GM19463 (cell line): ENCODE results near the gene RASAL3.
"Not testable (repeated sequence)": the region's sequence is repeated elsewhere in the genome, so short reads cannot be mapped to it uniquely, and the experiment has no call there.

Experiments
- ATAC-seq: cut with Tn5 transposase; IDR thresholded peaks from one replicate; pipeline ENCODE4 v1.9.1; 2021; ENCODE audit warnings: mild to moderate bottlenecking, moderate library complexity; ENCODE audit not compliant: unreplicated experiment

The RASAL3 gene

DNA sequence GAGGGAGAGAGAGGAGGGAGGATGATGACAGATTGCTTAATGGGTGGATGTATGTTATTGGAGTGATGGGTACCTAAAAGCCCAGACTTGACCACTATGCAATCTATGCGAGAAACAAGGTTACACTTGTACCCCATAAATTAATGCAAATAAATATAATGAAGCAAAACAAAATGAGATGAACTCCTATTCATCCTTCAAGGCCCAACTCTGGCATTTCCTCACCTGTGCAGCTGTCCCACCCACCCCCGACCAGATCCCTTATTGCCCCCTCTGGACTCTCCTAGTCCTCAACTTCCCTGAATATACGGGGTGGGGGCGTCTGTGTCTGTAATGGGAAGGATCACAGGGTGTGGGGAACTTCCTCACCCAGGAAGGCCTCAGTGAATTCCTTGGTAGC lies 10.8 kb upstream of the RASAL3 start:
- no peak for ATAC-seq

- not testable (repeated sequence) for ATAC-seq
Observed at GRCh38 chr19:15473821-15474220, 9.5 kb upstream of the RASAL3 start.

DNA sequence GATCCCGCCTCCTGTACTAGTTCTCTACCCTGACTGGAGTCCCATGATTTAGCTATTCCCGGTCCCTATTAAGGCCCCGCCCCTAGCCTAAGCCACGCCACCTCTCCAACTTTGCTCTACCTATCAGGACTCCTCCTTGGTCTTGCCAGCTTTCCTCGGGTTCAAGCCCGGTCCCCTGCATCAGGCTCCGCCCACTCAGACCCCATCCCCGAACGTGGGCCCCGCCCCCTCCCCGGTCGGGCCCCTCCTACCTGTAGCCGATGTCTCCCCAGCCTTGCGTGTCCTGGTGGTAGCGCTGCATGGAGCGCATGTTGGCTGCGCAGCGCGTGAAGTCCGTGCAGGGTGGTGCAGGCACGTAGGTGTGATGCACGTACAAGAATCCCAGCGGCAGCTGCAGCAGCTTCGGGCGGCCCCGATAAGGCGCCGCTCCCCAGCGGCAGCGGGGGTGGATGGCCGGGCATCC lies 7.3 kb upstream of the RASAL3 start:
- ATAC-seq: no peak

- ATAC-seq: no peak
Observed at GRCh38 chr19:15469513-15470297, 5.4 kb upstream of the RASAL3 start.

DNA sequence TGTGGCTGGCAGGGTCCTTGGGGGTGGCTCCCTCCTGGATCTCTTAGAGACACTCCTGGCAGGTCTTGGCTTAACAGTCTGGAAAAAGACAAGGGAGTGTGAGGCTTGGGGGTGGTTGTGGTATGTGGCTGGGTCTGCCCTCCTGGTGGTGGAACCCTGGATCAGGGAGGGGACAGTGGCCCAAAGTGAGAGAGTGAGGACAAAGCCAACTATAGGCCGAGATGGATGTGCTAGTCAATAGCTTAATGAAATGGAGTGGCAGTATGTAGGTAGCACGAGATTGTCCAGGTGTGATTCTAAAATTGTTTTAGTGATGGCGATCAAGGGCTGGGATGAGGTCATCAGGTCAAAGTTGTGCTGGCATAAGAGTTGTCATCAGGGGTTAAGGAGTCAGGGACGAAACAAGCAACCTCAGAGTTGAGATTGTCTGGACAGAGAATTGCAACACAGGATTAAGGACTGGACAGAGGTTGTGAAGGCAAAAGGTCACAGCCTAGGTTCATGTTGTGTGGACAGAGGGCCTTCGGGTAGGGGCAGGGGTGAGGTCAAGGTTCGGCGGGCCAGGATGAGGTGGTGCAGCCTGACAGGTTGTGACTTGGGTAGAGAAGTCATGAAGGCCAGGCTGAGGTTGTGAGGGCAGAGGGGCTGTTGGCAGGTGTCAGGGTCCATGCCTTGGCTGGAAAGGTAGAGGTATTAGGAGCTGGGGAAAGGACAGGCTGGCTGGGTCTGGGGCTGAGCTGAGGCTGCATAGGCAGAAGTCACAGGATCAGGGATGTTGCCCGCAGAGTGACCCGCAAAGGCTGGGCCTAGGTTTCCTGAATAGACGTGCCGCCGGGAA lies 4.5 kb upstream of the RASAL3 start:
- ATAC-seq: no peak

- ATAC-seq: no peak
Observed at GRCh38 chr19:15467734-15468214, 3.4 kb upstream of the RASAL3 start.

DNA sequence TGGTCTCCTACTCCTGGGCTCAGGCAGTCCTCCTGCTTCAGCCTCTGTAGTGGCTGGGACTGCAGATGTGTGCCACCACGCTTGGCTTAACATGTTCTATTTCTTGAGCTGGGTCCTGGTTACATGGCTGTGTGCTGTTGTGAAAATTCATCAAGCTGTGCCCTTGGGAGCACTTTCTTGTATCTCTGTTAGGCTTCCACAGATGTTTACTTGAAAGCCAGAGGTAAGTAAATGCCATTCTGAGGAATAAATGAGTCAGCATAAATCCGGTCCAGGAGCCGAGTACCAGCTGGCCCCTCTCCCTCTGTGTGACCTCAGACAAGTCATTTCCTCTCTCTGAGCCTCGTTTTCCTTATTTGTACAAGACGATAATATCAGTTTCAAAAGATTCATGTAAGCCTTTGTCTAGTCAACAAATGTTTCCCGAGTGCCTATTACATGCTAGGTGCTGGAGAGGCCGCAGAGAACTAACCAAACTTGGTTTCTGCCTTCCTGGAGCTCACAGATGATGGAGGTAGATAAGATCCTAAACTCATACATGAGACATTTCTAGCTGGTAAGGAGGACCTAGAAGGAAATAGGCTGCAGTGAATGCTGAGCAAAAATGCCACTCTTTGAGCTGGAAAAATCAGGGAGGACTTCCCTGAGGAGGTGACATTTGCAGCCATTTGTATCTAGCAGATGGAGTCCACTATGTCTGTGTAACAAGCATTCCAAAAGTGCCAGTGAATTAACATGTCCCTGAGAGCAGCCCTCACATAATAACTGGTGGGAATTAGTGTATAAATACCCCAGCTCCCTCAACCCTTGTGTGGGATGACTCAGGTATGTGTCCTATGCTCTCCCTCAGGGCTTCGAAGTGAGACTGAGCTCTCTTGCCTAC lies 2.7 kb upstream of the RASAL3 start:
- peak; percentile 66 for ATAC-seq

GRCh38 chr19:15463861-15464371 lies 428 bp downstream of the RASAL3 start:
- ATAC-seq: peak; percentile 17

GRCh38 chr19:15461694-15462093 lies 2.6 kb downstream of the RASAL3 start:
- no peak for ATAC-seq

DNA sequence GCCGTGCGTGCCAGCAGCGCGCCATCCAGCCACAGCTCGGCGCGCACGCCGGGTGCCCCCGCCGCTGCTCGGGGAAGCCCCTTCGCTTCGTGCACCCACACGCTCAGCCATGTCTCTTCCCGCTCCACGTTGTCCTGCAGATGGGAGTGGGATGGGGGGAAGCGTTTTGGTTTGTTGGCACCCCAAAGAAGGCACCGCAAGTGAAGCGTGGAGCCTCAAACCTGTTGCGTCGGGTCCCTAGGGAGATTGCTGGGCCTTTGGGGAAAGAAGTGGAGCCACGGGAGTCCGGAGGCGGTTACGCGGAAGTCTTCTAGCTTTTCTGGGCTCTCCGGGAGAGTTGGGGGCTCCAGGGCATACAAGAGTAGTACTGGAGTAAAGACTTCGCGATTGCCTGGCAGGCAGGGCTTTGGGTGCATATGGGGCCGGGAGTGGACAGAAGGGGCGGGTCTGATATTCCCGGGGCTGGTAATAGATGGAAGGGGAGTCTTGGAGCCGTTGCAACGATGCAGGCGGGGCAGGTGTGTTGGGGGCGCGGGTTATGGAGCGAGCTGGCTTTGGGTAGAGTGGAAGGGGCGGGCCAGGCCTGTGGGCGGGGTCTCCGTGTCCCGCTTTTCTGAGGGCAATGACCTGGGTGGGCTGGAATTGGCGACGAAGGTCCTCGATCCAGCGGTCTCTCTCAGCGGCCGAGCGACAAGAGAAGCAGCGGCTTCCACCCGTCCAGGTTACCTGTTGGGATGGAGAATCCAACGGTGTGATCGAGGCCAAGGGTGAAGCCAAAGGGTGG lies 6.5 kb downstream of the RASAL3 start:
- ATAC-seq: no peak

- no peak for ATAC-seq
Observed at GRCh38 chr19:15456871-15457700, 7.3 kb downstream of the RASAL3 start.

GRCh38 chr19:15456441-15456840 lies 7.9 kb downstream of the RASAL3 start:
- ATAC-seq: no peak

- no peak for ATAC-seq
Observed at GRCh38 chr19:15455996-15456395, 8.3 kb downstream of the RASAL3 start.

DNA sequence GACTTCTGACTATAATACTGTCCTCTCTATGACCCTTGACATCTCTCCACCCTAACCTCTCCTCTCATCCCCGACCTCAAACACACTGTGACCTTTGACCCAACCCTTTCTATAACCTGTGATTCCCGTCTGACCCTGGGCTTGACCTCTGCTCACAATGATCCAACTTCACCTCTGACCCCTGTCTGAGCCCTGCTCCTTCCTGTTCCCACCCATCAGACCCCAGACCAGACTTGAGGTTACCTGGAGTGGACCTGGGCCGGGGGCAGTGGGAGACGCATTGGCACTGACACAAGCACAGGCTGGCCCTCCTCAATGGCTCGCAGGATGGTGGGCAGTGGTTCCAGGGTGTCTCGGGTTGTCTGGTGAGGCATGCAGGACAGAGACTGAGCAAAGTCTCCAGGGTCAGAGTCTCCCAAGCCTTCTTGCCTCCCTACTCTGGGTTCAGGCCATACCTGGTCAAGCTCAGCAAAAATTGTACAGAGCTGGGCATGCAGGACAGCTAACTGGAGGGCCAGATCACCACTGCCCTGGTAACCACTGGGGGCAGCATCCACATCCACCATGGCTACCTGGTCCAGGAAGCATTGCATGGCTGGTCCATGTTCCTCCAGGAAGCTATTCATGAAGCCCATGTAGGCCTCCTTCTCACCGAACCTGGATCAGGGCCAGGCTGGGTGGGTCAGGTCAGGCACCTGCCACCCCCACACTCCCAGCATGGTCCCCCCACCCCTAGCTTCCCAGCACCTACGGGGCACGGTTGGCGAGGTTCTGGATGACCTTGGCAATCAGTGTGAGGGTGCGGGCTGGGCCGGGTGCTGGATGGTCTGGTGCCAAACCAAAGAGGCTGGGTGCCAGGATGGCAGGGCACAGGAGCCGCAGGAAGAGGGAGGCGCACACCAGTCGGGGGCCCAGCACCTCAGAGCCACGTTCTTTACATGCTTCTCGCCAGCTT lies 10.2 kb downstream of the RASAL3 start:
- ATAC-seq: no peak

GRCh38 chr19:15453091-15453578 lies 11.2 kb downstream of the RASAL3 start:
- ATAC-seq: no peak

DNA sequence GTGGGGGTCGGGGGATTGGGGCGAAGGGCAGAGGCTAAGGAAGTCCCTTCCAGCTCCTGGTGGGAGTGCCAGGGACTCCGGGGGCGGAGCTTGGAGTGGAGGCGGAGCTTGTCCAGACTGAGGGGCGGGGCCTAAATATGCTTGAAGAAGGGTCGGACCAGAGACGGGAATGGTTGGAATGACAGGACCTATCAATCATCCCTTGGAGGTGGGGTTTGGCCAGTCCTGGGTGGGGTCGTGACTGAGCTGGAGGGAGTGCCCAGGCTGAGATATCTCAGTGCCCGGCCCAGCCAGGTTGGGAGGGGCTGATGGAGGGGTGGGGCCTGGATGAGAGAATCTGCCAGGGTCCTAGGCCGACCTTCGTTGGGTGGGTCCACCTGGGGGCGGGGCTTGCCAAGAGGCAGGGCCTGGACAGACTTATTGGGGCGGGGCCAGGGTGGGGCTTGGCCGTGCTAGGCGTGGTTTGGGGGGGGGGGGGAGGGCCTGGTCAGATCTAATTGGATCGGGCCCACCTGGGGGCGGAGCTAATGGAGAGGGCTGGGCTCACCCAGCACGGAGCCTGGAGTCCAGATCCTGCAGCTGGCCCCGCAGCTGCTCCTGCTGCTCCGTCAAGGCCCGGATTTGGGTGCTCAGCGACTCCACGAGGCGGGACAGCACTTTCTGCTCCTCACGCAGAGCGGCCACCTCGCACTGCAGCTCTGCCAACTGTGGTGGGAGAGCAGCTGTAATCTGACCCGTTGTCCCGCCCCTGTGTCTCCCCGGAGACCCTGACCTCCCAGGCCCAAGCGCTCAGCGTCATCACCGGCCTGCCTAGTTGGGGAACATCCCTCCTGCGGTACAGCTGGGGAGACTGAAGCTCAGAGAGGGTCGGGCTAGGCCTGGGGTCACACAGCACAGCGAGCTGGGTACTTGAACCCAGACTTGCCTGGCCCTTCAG lies 12.0 kb downstream of the RASAL3 start:
- no peak for ATAC-seq

- ATAC-seq: no peak
Observed at GRCh38 chr19:15450528-15450890, 13.8 kb downstream of the RASAL3 start.
